Astrocyte (in vitro differentiated cells and primary cell): ENCODE data around the gene FSTL5. TPM values are rescaled to one million over a fixed set of nuclear protein-coding genes. Genes with fewer than 3 reads are reported as not detected.

Source experiments
- DNase-seq: peaks from one replicate; pipeline ENCODE4 v3.0.0-alpha.2; 2010; ENCODE audit warnings: low read depth
- FAIRE-seq: peaks from 2 replicates; lab custom pipeline; 2011; peaks lifted over from hg19 to GRCh38; lab: Jason Lieb, UNC
- H2AFZ ChIP-seq: 2 replicates; pipeline ENCODE4 v1.6.0; 2012; ENCODE audit warnings: low read depth, low read length, inconsistent platforms
- H3K27ac ChIP-seq: 2 replicates; pipeline ENCODE4 v1.5.1; 2011; ENCODE audit warnings: low read depth, low read length, inconsistent platforms
- H3K27me3 ChIP-seq: 2 replicates; pipeline ENCODE4 v1.6.0; 2011; ENCODE audit warnings: low read length, inconsistent platforms; ENCODE audit not compliant: insufficient read depth
- H3K36me3 ChIP-seq: 2 replicates; pipeline ENCODE4 v1.5.1; 2011; ENCODE audit warnings: low read length, inconsistent platforms; ENCODE audit not compliant: insufficient read depth
- H3K4me1 ChIP-seq: 2 replicates; pipeline ENCODE4 v1.5.1; 2011; ENCODE audit warnings: low read length, inconsistent platforms; ENCODE audit not compliant: insufficient read depth
- H3K4me2 ChIP-seq: 2 replicates; pipeline ENCODE4 v1.6.0; 2012; ENCODE audit warnings: low read length, inconsistent platforms
- H3K4me3 ChIP-seq: 2 replicates; pipeline ENCODE4 v1.5.1; 2011; ENCODE audit warnings: low read depth, mild to moderate bottlenecking, low read length, inconsistent platforms; ENCODE audit not compliant: insufficient read depth
- H3K79me2 ChIP-seq: 2 replicates; pipeline ENCODE4 v1.6.0; 2012; ENCODE audit warnings: mild to moderate bottlenecking, low read length, inconsistent platforms; ENCODE audit not compliant: insufficient read depth
- H3K9ac ChIP-seq: 2 replicates; pipeline ENCODE4 v1.6.0; 2012; ENCODE audit warnings: mild to moderate bottlenecking, low read length, inconsistent platforms
- H3K9me3 ChIP-seq: 2 replicates; pipeline ENCODE4 v1.5.1; 2012; ENCODE audit warnings: low read depth, mild to moderate bottlenecking, low read length, inconsistent platforms; ENCODE audit not compliant: insufficient read depth
- H4K20me1 ChIP-seq: 2 replicates; pipeline ENCODE4 v1.6.0; 2012; ENCODE audit warnings: low read length, inconsistent platforms; ENCODE audit not compliant: insufficient read depth
- H3K27ac Mint-ChIP-seq: one replicate; pipeline ENCODE4 v1.8.0; 2021; ENCODE audit warnings: mild to moderate bottlenecking, mixed read lengths; ENCODE audit not compliant: unreplicated experiment
- H3K27me3 Mint-ChIP-seq: one replicate; pipeline ENCODE4 v1.8.0; 2021; ENCODE audit warnings: low read depth, mixed read lengths; ENCODE audit not compliant: unreplicated experiment
- H3K36me3 Mint-ChIP-seq: one replicate; pipeline ENCODE4 v1.8.0; 2021; ENCODE audit warnings: low read depth, mixed read lengths; ENCODE audit not compliant: unreplicated experiment
- H3K4me1 Mint-ChIP-seq: one replicate; pipeline ENCODE4 v1.8.0; 2021; ENCODE audit warnings: low read depth, mixed read lengths; ENCODE audit not compliant: unreplicated experiment
- H3K4me3 Mint-ChIP-seq: one replicate; pipeline ENCODE4 v1.8.0; 2021; ENCODE audit warnings: mild to moderate bottlenecking, moderate library complexity, mixed read lengths; ENCODE audit not compliant: unreplicated experiment
- H3K9me3 Mint-ChIP-seq: one replicate; pipeline ENCODE4 v1.8.0; 2021; ENCODE audit warnings: mild to moderate bottlenecking, mixed read lengths; ENCODE audit not compliant: unreplicated experiment
- CTCF ChIP-seq: IDR thresholded peaks from 2 replicates; pipeline ENCODE4 v1.5.1; 2011; ENCODE audit warnings: low read depth, mild to moderate bottlenecking, inconsistent platforms, low read length, moderate library complexity; ENCODE audit not compliant: insufficient read depth
- EZH2 ChIP-seq: IDR thresholded peaks from 2 replicates; pipeline ENCODE4 v1.6.1; 2012; ENCODE audit warnings: mild to moderate bottlenecking, low read length, inconsistent platforms; ENCODE audit not compliant: insufficient read depth
- total RNA-seq: library from RNA; stranded (reverse); gene quantifications from 2 replicates; pipeline ENCODE4 v1.2.1, GENCODE V29; 2021

Gene FSTL5
- total RNA-seq, 1 donor from 2014 or later = 0.43 TPM

DNA sequence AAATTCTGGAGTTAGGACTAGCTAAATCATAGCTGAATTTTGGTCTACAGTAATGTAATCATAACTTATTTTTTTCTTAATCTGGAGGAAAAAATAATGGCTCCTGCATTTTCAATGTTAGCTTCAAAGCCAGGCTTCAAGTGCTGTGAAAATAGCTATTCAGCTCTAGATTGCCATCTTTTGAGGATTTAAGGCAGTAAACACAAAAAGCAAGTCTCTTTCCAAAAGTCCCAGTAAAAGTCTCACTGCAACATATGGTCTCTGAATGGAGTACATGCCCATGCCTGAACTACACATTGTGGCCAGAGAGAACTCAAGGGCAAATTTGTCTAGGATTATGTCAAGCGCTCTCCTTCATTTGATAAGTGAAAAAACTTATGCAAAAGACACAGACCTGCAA is 720.9 kb downstream of the FSTL5 start:
- no peak overlapping the region for H3K4me3 Mint-ChIP-seq
- H2AFZ ChIP-seq = no peak overlapping the region

GRCh38 chr4:161438096-161438495 is 725.7 kb downstream of the FSTL5 start:
- Histone ChIP-seq H3K4me3 (no peak overlapping the region), H3K36me3 (no peaks in the 10 kb centered on the region), H3K9me3 (no peaks in the 10 kb centered on the region), H3K4me1 (no peaks in the 10 kb centered on the region), H3K4me2 (no peak overlapping the region), H3K27ac (no peak overlapping the region), H3K79me2 (no peaks in the 10 kb centered on the region), H3K27me3 (no peaks in the 10 kb centered on the region), H3K9ac (no peak overlapping the region), H2AFZ (no peak overlapping the region), H4K20me1 (no peaks in the 10 kb centered on the region)
- Mint-ChIP-seq H3K9me3 (no peaks in the 10 kb centered on the region), H3K4me1 (no peaks in the 10 kb centered on the region), H3K36me3 (no peaks in the 10 kb centered on the region), H3K4me3 (no peak overlapping the region), H3K27me3 (no peaks in the 10 kb centered on the region), H3K27ac (no peak overlapping the region)
- FAIRE-seq = no peak
- no peak for DNase-seq
- no peak for TF ChIP-seq CTCF
- no peak for TF ChIP-seq EZH2

More for the DNA sequence above, 720.9 kb downstream of the FSTL5 start:
- Histone ChIP-seq H3K9ac (no peak overlapping the region), H3K79me2 (no peaks in the 10 kb centered on the region), H3K9me3 (no peaks in the 10 kb centered on the region), H4K20me1 (no peaks in the 10 kb centered on the region), H3K4me1 (no peaks in the 10 kb centered on the region), H3K4me3 (no peak overlapping the region), H3K27me3 (no peaks in the 10 kb centered on the region), H3K27ac (no peak overlapping the region), H3K36me3 (no peaks in the 10 kb centered on the region), H3K4me2 (no peak overlapping the region)
- Mint-ChIP-seq H3K27me3 (no peaks in the 10 kb centered on the region), H3K36me3 (no peaks in the 10 kb centered on the region), H3K4me1 (peaks cover 2% of the 10 kb centered on the region), H3K9me3 (no peaks in the 10 kb centered on the region), H3K27ac (no peak overlapping the region)
- no peak for FAIRE-seq
- TF ChIP-seq CTCF (no peak), EZH2 (no peak)
- DNase-seq = no peak

DNA sequence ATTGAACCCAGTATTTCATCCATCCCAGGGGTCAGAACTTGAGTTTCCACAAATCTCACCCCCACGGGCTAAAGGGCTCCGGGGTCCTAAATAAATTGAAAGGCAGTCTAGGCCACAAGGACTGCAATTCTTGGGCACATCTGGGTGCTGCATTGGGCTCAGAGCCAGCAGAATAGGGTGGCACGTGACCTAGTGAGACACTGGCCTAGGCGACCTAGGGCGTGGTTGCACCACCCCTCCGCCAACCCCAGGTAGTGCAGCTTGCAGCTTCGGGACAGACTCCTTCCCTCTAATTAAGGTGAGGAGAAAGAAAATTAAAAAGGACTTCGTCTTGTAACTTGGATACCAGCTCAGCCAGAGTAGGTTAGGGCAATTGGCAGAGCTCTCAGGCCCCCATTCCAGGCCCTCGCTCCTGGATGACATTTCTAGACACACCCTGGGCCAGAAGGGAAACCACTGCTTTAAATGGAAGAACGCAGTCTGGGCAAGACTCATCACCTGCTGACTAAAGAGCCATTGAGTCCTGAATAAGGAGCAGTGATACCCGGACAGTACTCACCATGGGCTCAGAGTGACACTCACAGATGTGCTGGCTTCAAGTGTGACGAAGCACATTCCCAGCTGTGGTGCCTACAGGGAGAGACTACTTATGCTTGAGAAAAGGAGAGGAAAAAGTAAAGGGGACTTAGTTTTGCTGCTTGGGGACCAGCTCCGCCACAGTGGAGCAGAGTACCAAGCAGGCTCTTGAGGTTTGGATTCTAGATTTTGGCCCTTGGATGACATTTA is 735.4 kb downstream of the FSTL5 start:
- Mint-ChIP-seq H3K4me1 (no peaks in the 10 kb centered on the region), H3K27ac (no peak overlapping the region)
- no peak for FAIRE-seq

More for the DNA sequence above, 735.4 kb downstream of the FSTL5 start:
- Histone ChIP-seq H2AFZ (no peak overlapping the region), H4K20me1 (no peaks in the 10 kb centered on the region), H3K9ac (no peak overlapping the region), H3K27me3 (no peaks in the 10 kb centered on the region), H3K27ac (no peak overlapping the region), H3K36me3 (no peaks in the 10 kb centered on the region), H3K79me2 (no peaks in the 10 kb centered on the region), H3K4me2 (no peak overlapping the region), H3K4me1 (no peaks in the 10 kb centered on the region), H3K4me3 (no peak overlapping the region), H3K9me3 (no peaks in the 10 kb centered on the region)
- TF ChIP-seq EZH2 = no peak
- no peak for TF ChIP-seq CTCF
- no peaks in the 10 kb centered on the region for H3K27me3 Mint-ChIP-seq
- no peak for DNase-seq
- H3K9me3 Mint-ChIP-seq = no peaks in the 10 kb centered on the region
- no peak overlapping the region for H3K4me3 Mint-ChIP-seq
- H3K36me3 Mint-ChIP-seq = no peaks in the 10 kb centered on the region
